Liver (tissue), 9 donors: ENCODE measurements around the gene KRT71. TPM values are rescaled to one million over a fixed set of nuclear protein-coding genes. Genes with fewer than 3 reads are reported as not detected.

Experiments used
- DNase-seq: peaks from one replicate; pipeline ENCODE4 v3.0.0-alpha.2; 2017; ENCODE audit warnings: low spot score
- H3K27ac ChIP-seq, 2 donors: one replicate each; pipeline ENCODE4 v1.7.0; 2013; ENCODE audit warnings: inconsistent platforms in 2 of 2, low read length in 2 of 2, control low read depth in 1 of 2, low read depth in 1 of 2, mild to moderate bottlenecking in 1 of 2
- H3K27me3 ChIP-seq, 4 donors: one replicate each; pipeline versions ENCODE4 v1.6.1 to v1.7.0; 2013; ENCODE audit warnings: low read length in 3 of 4, inconsistent platforms in 1 of 4, mild to moderate bottlenecking in 1 of 4, moderate library complexity in 1 of 4; ENCODE audit not compliant: control insufficient read depth in 4 of 4, insufficient read depth in 4 of 4
- H3K36me3 ChIP-seq, 4 donors: one replicate each; pipeline versions ENCODE4 v1.6.1 to v1.7.0; 2013; ENCODE audit warnings: low read length in 3 of 4, mild to moderate bottlenecking in 3 of 4, low read depth in 1 of 4, moderate library complexity in 1 of 4; ENCODE audit not compliant: control insufficient read depth in 4 of 4, insufficient read depth in 3 of 4
- H3K4me1 ChIP-seq, 4 donors: one replicate each; pipeline versions ENCODE4 v1.6.1 to v1.7.0; 2013; ENCODE audit warnings: low read length in 3 of 4, mild to moderate bottlenecking in 3 of 4, moderate library complexity in 1 of 4; ENCODE audit not compliant: control insufficient read depth in 4 of 4, insufficient read depth in 4 of 4
- H3K4me3 ChIP-seq, 3 donors: one replicate each; pipeline versions ENCODE4 v1.6.1 to v1.7.0; 2013; ENCODE audit warnings: low read length in 3 of 3, control low read depth in 1 of 3, low read depth in 1 of 3, mild to moderate bottlenecking in 1 of 3
- H3K9ac ChIP-seq, 2 donors: one replicate each; pipeline ENCODE4 v1.7.0; 2013; ENCODE audit warnings: low read length in 2 of 2, mild to moderate bottlenecking in 2 of 2, moderate library complexity in 2 of 2, control low read depth in 1 of 2, low read depth in 1 of 2
- H3K9me3 ChIP-seq, 4 donors: one replicate each; pipeline versions ENCODE4 v1.6.1 to v1.7.0; 2013; ENCODE audit warnings: low read length in 3 of 4; ENCODE audit not compliant: control insufficient read depth in 4 of 4
- ATF3 ChIP-seq: IDR thresholded peaks from 2 replicates; pipeline ENCODE4 v1.6.1; 2016; ENCODE audit warnings: antibody characterized with exemption
- CTCF ChIP-seq: fragments of 150-350 bp; IDR thresholded peaks from 2 replicates; pipeline ENCODE4 v1.5.1; 2017; ENCODE audit warnings: improper control_type of control experiment, low read depth, low read length; ENCODE audit not compliant: missing input control
- EGR1 ChIP-seq, 2 donors: IDR thresholded peaks; 2 replicates each; pipeline ENCODE4 v1.6.1; 2016 to 2018; ENCODE audit warnings: antibody characterized with exemption in 2 of 2, low read depth in 2 of 2
- FOXA1 ChIP-seq: IDR thresholded peaks from 2 replicates; pipeline ENCODE4 v1.6.1; 2016; ENCODE audit warnings: antibody characterized with exemption
- FOXA2 ChIP-seq: IDR thresholded peaks from 2 replicates; pipeline ENCODE4 v1.6.1; 2016; ENCODE audit warnings: antibody characterized with exemption
- HNF4A ChIP-seq, 2 donors: conservative IDR thresholded peaks; 2 replicates each; pipeline ENCODE4 v1.6.1; 2016; ENCODE audit warnings: antibody characterized with exemption in 2 of 2, mild to moderate bottlenecking in 2 of 2
- HNF4G ChIP-seq: IDR thresholded peaks from 2 replicates; pipeline ENCODE4 v1.6.1; 2016; ENCODE audit warnings: antibody characterized with exemption
- JUND ChIP-seq, 2 donors: IDR thresholded peaks; 2 replicates each; pipeline ENCODE4 v1.6.1; 2016; ENCODE audit warnings: antibody characterized with exemption in 2 of 2
- MAX ChIP-seq: IDR thresholded peaks from 2 replicates; pipeline ENCODE4 v1.6.1; 2016; ENCODE audit warnings: antibody characterized with exemption
- NR2F2 ChIP-seq: IDR thresholded peaks from 2 replicates; pipeline ENCODE4 v1.6.1; 2016; ENCODE audit warnings: antibody characterized with exemption
- RAD21 ChIP-seq, 2 donors: IDR thresholded peaks; 2 replicates each; pipeline ENCODE4 v1.6.1; 2016; ENCODE audit warnings: antibody characterized with exemption in 2 of 2, mild to moderate bottlenecking in 2 of 2
- REST ChIP-seq: IDR thresholded peaks from 2 replicates; pipeline ENCODE4 v1.6.1; 2016; ENCODE audit warnings: antibody characterized with exemption, mild to moderate bottlenecking
- YY1 ChIP-seq: IDR thresholded peaks from 2 replicates; pipeline ENCODE4 v1.6.1; 2016; ENCODE audit warnings: antibody characterized with exemption, mild to moderate bottlenecking
- ZBTB33 ChIP-seq: IDR thresholded peaks from 2 replicates; pipeline ENCODE4 v1.6.1; 2016; ENCODE audit warnings: antibody characterized with exemption
- WGBS: extraction: QIAGEN DNeasy Blood & Tissue Kit; methylation state at CpG from one replicate; pipeline ENCODE4 v1.1.7; 2013; 5-methylcytosine and 5-hydroxymethylcytosine counted together
- polyA plus RNA-seq, 2 donors: library from polyadenylated mRNA; stranded (reverse) in 1 of 2; unstranded in 1 of 2; fragments of 200-250 nt in 1 of 2; fragments of >200 nt in 1 of 2; fragmentation: Nextera tagmentation in 1 of 2; extraction: Ambion mirVana in 1 of 2; gene quantifications; one replicate each; pipeline versions ENCODE4 v1.2.1 to v1.2.3, GENCODE V29; 2013 to 2015
- total RNA-seq, 2 donors: library from RNA; depleted of rRNA; stranded (reverse); fragments of >200 nt; gene quantifications; one replicate each; pipeline ENCODE4 v1.2.3, GENCODE V29; 2014
- donor health status: healthy.
- donor health status: healthy.
- donor health status: healthy.
- donor health status: healthy.
- donor health status: healthy.

KRT71 gene
- total and polyA plus RNA-seq, 4 donors = not detected

- no peaks in the 10 kb centered on the region for H3K27me3 ChIP-seq
- no peaks in the 10 kb centered on the region for H3K4me1 ChIP-seq
- no peak overlapping the region for H3K4me3 ChIP-seq
- peaks cover 0 to 3% (median 0%) of the 10 kb centered on the region in 4 donors for H3K9me3 ChIP-seq
- DNase-seq = peak; percentile 29
- H3K27ac ChIP-seq = no peak overlapping the region
- TF ChIP-seq HNF4A (conservative IDR thresholded peaks at IDR 0.05) = no peak
- no peak for TF ChIP-seq FOXA2
- no peak for TF ChIP-seq HNF4G
- no peak for TF ChIP-seq YY1
- H3K36me3 ChIP-seq = no peaks in the 10 kb centered on the region
- WGBS = 84% methylated on average over 15 of the region's 15 CpGs
- no peak overlapping the region for H3K9ac ChIP-seq
Measured at GRCh38 chr12:52515927-52516831, 36.8 kb downstream of the KRT71 start.

GRCh38 chr12:52515319-52515646, 37.7 kb downstream of the KRT71 start:
- WGBS = 95% methylated on average over 1 of the region's 1 CpG
- Histone ChIP-seq H3K27ac (no peak overlapping the region), H3K27me3 (no peaks in the 10 kb centered on the region), H3K9ac (no peak overlapping the region), H3K9me3 (peaks cover 0 to 6% (median under 1%) of the 10 kb centered on the region in 4 donors), H3K36me3 (no peaks in the 10 kb centered on the region), H3K4me3 (no peak overlapping the region), H3K4me1 (no peaks in the 10 kb centered on the region)
- no peak for TF ChIP-seq ATF3
- no peak for TF ChIP-seq REST
- TF ChIP-seq FOXA2 = no peak
- TF ChIP-seq JUND (IDR thresholded peaks at IDR 0.05) = no peak
- no peak for TF ChIP-seq NR2F2
- no peak for TF ChIP-seq RAD21 (IDR thresholded peaks at IDR 0.05)
- TF ChIP-seq FOXA1 = no peak
- no peak for TF ChIP-seq ZBTB33
- TF ChIP-seq HNF4G = no peak
- no peak for TF ChIP-seq YY1
- no peak for TF ChIP-seq EGR1 (IDR thresholded peaks at IDR 0.05; ENCODE audit: low read depth in 2 of 2)
- no peak for TF ChIP-seq MAX
- TF ChIP-seq CTCF = no peak
- no peak for TF ChIP-seq HNF4A (conservative IDR thresholded peaks at IDR 0.05)
- DNase-seq = no peak
